H9 (cell line): Measurements from ENCODE around the gene MECP2. TPM values are rescaled to one million over a fixed set of nuclear protein-coding genes. Genes with fewer than 3 reads are reported as not detected.

ENCODE experiments used
- DNase-seq: peaks from one replicate; pipeline ENCODE4 v3.0.0-alpha.2; 2017
- H2AFZ ChIP-seq: one replicate; pipeline ENCODE4 v1.6.1; 2013; ENCODE audit warnings: mild to moderate bottlenecking, low read length, control low read depth, moderate library complexity
- H2AK5ac ChIP-seq: 2 replicates; pipeline ENCODE4 v1.6.1; 2013; ENCODE audit warnings: low read length, control low read depth, mixed read lengths; ENCODE audit not compliant: insufficient read length
- H2BK120ac ChIP-seq: one replicate; pipeline ENCODE4 v1.6.1; 2013; ENCODE audit warnings: low read depth, mild to moderate bottlenecking, low read length, control low read depth, inconsistent platforms; ENCODE audit not compliant: poor library complexity, severe bottlenecking
- H2BK12ac ChIP-seq: 2 replicates; pipeline ENCODE4 v1.6.1; 2013; ENCODE audit warnings: low read length, control low read depth, mixed read lengths, low read depth; ENCODE audit not compliant: insufficient read length
- H2BK15ac ChIP-seq: 2 replicates; pipeline ENCODE4 v1.6.1; 2013; ENCODE audit warnings: low read depth, low read length, control low read depth
- H2BK20ac ChIP-seq: one replicate; pipeline ENCODE4 v1.6.1; 2013; ENCODE audit warnings: low read depth, mild to moderate bottlenecking, low read length, control low read depth, inconsistent platforms; ENCODE audit not compliant: poor library complexity, severe bottlenecking
- H2BK5ac ChIP-seq: 2 replicates; pipeline ENCODE4 v1.6.1; 2013; ENCODE audit warnings: low read length, control low read depth, mixed read lengths; ENCODE audit not compliant: insufficient read length
- H3K14ac ChIP-seq: 2 replicates; pipeline ENCODE4 v1.6.1; 2013; ENCODE audit warnings: low read length, control low read depth; ENCODE audit not compliant: insufficient read depth
- H3K18ac ChIP-seq: 2 replicates; pipeline ENCODE4 v1.6.1; 2013; ENCODE audit warnings: low read depth, mild to moderate bottlenecking, mixed read lengths, low read length, control low read depth; ENCODE audit not compliant: insufficient read length
- H3K23ac ChIP-seq: 2 replicates; pipeline ENCODE4 v1.6.1; 2013; ENCODE audit warnings: low read length, control low read depth, mixed read lengths, low read depth; ENCODE audit not compliant: insufficient read length
- H3K23me2 ChIP-seq: 2 replicates; pipeline ENCODE4 v1.6.1; 2013; ENCODE audit warnings: low read depth, mild to moderate bottlenecking, mixed read lengths, low read length, control low read depth; ENCODE audit not compliant: insufficient read length, poor library complexity, severe bottlenecking
- H3K27ac ChIP-seq: 2 replicates; pipeline ENCODE4 v1.5.1; 2013; ENCODE audit warnings: low read length, control low read depth, mixed read lengths, low read depth; ENCODE audit not compliant: insufficient read length
- H3K27me3 ChIP-seq: 2 replicates; pipeline ENCODE4 v1.6.1; 2013; ENCODE audit warnings: low read length, control low read depth, inconsistent platforms; ENCODE audit not compliant: insufficient read depth
- H3K4ac ChIP-seq: 2 replicates; pipeline ENCODE4 v1.6.1; 2013; ENCODE audit warnings: low read depth, mild to moderate bottlenecking, control low read depth, inconsistent platforms, low read length, moderate library complexity
- H3K4me1 ChIP-seq: 2 replicates; pipeline ENCODE4 v1.6.1; 2013; ENCODE audit warnings: low read length, control low read depth, inconsistent platforms; ENCODE audit not compliant: insufficient read depth
- H3K4me2 ChIP-seq: 2 replicates; pipeline ENCODE4 v1.6.1; 2013; ENCODE audit warnings: low read length, control low read depth, mixed read lengths; ENCODE audit not compliant: insufficient read length, insufficient read depth
- H3K56ac ChIP-seq: 2 replicates; pipeline ENCODE4 v1.6.1; 2013; ENCODE audit warnings: low read depth, mild to moderate bottlenecking, mixed read lengths, low read length, control low read depth; ENCODE audit not compliant: insufficient read length
- H3K79me1 ChIP-seq: 2 replicates; pipeline ENCODE4 v1.6.1; 2013; ENCODE audit warnings: low read depth, mild to moderate bottlenecking, moderate library complexity, low read length, control low read depth, inconsistent platforms; ENCODE audit not compliant: insufficient read depth, poor library complexity, severe bottlenecking
- H3K79me2 ChIP-seq: 2 replicates; pipeline ENCODE4 v1.6.1; 2013; ENCODE audit warnings: low read length, control low read depth, inconsistent platforms; ENCODE audit not compliant: insufficient read depth
- H3K9ac ChIP-seq: 2 replicates; pipeline ENCODE4 v1.6.1; 2013; ENCODE audit warnings: low read length, control low read depth, mixed read lengths; ENCODE audit not compliant: insufficient read length; ENCODE audit errors: extremely low read depth
- H3K9me3 ChIP-seq: one replicate; pipeline ENCODE4 v1.6.1; 2013; ENCODE audit warnings: low read depth, low read length, inconsistent platforms; ENCODE audit not compliant: control insufficient read depth
- H3T11ph ChIP-seq: one replicate; pipeline ENCODE4 v1.6.1; 2013; ENCODE audit warnings: mild to moderate bottlenecking, low read length, control low read depth, inconsistent platforms
- H4K20me1 ChIP-seq: one replicate; pipeline ENCODE4 v1.6.1; 2013; ENCODE audit not compliant: control insufficient read depth, insufficient read length, insufficient read depth
- H4K5ac ChIP-seq: 2 replicates; pipeline ENCODE4 v1.6.1; 2013; ENCODE audit warnings: low read depth, mild to moderate bottlenecking, mixed read lengths, low read length, control low read depth; ENCODE audit not compliant: insufficient read length
- H4K8ac ChIP-seq: replicated peaks from 2 replicates; pipeline ENCODE4 v1.6.1; 2013; ENCODE audit warnings: low read length, control low read depth, mixed read lengths, low read depth; ENCODE audit not compliant: insufficient read length
- H4K91ac ChIP-seq: 2 replicates; pipeline ENCODE4 v1.6.1; 2013; ENCODE audit warnings: low read depth, mild to moderate bottlenecking, moderate library complexity, mixed read lengths, low read length, control low read depth; ENCODE audit not compliant: insufficient read length
- H3K27ac Mint-ChIP-seq, 3 experiments: 2 replicates in 2 of 3; 3 replicates in 1 of 3; pipeline ENCODE4 v1.8.0; 2020 to 2021; ENCODE audit warnings: mixed read lengths in 3 of 3, mild to moderate bottlenecking in 1 of 3, moderate library complexity in 1 of 3
- H3K27me3 Mint-ChIP-seq: 2 replicates; pipeline ENCODE4 v1.8.0; 2021; ENCODE audit warnings: low read depth, mild to moderate bottlenecking, moderate library complexity, mixed read lengths
- H3K36me3 Mint-ChIP-seq, 3 experiments: 2 replicates in 2 of 3; 3 replicates in 1 of 3; pipeline ENCODE4 v1.8.0; 2020 to 2021; ENCODE audit warnings: low read depth in 3 of 3, mixed read lengths in 3 of 3; ENCODE audit not compliant: insufficient read depth in 1 of 3
- H3K4me1 Mint-ChIP-seq, 2 experiments: 2 replicates each; pipeline ENCODE4 v1.8.0; 2020; ENCODE audit warnings: mixed read lengths in 2 of 2
- H3K4me3 Mint-ChIP-seq, 2 experiments: 2 replicates in 1 of 2; 3 replicates in 1 of 2; pipeline ENCODE4 v1.8.0; 2020 to 2021; ENCODE audit warnings: mild to moderate bottlenecking in 2 of 2, mixed read lengths in 2 of 2, moderate library complexity in 1 of 2
- H3K9me3 Mint-ChIP-seq, 2 experiments: 2 replicates in 1 of 2; 3 replicates in 1 of 2; pipeline ENCODE4 v1.8.0; 2020; ENCODE audit warnings: mild to moderate bottlenecking in 2 of 2, mixed read lengths in 2 of 2, moderate library complexity in 1 of 2
- CTCF ChIP-seq: fragments of 200-600 bp; sonication (generic); conservative IDR thresholded peaks from 3 replicates; pipeline ENCODE4 v1.8.0; 2021; ENCODE audit warnings: antibody characterized with exemption, mild to moderate bottlenecking
- WGBS: extraction: QIAGEN DNeasy Blood & Tissue Kit; methylation state at CpG from one replicate; pipeline ENCODE4 v1.1.7; 2013; ENCODE audit warnings: missing lambda C conversion rate, low lambda C conversion rate, mixed read lengths; ENCODE audit not compliant: insufficient read length; ENCODE audit errors: extremely low coverage; 5-methylcytosine and 5-hydroxymethylcytosine counted together
- total RNA-seq: library from RNA; stranded (reverse); gene quantifications from 2 replicates; pipeline ENCODE4 v1.2.1, GENCODE V29; 2021

The MECP2 gene
- total RNA-seq, 1 experiment from 2014 or later, result 32.2 TPM

DNA sequence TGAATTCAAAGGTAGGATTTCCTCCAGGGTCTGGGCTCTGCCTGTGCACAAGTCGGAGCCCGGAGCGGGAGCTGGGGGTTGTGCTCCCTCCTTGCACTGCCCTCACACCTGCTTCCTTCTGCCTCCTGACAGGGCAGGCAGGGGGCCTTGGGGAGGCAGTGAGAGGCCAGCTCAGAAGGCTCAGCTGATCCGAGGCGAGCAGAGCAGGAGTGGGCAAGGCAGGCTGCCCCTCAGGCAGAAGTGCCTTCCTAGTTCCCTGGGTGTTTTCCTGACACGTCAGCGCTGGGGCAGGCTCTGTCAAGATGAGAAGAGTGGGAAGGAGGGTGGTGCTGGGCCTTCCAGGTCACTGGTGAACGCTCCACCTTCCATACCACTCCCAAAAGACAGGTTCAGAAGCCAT, 72.3 kb downstream of the MECP2 start:
- Histone ChIP-seq H3K27ac (no peak overlapping the region), H3K79me1 (no peaks in the 10 kb centered on the region), H3K27me3 (no peaks in the 10 kb centered on the region), H3K23me2 (peaks cover 1% of the 10 kb centered on the region), H3K9ac (no peak overlapping the region), H2BK120ac (no peak overlapping the region), H4K5ac (no peak overlapping the region), H4K20me1 (peaks cover 3% of the 10 kb centered on the region), H3K79me2 (no peaks in the 10 kb centered on the region), H4K91ac (no peak overlapping the region), H3K56ac (no peak overlapping the region), H2BK12ac (no peak overlapping the region), H3K9me3 (peaks cover 4% of the 10 kb centered on the region), H3K4me1 (no peaks in the 10 kb centered on the region), H2BK20ac (no peak overlapping the region), H3K18ac (no peak overlapping the region), H4K8ac (no peak overlapping the region), H2AK5ac (no peak overlapping the region), H2BK5ac (no peak overlapping the region), H3T11ph (no peak overlapping the region), H3K4me2 (no peak overlapping the region), H3K23ac (no peak overlapping the region), H3K4ac (no peak overlapping the region), H2BK15ac (no peak overlapping the region), H2AFZ (no peak overlapping the region), H3K14ac (no peak overlapping the region)
- no peak for DNase-seq
- peaks cover 20 to 35% (median 32%) of the 10 kb centered on the region in 3 experiments for H3K36me3 Mint-ChIP-seq
- H3K4me3 Mint-ChIP-seq, result no peak overlapping the region
- peaks cover 66 to 77% of the 10 kb centered on the region in 2 experiments for H3K9me3 Mint-ChIP-seq
- H3K4me1 Mint-ChIP-seq, result peaks cover 14 to 20% of the 10 kb centered on the region in 2 experiments
- TF ChIP-seq CTCF, result no peak
- H3K27ac Mint-ChIP-seq, result no peak overlapping the region
- no CpG with 5 or more reads among the region's 8 CpGs for WGBS
- no peaks in the 10 kb centered on the region for H3K27me3 Mint-ChIP-seq
